ENCODE results near the gene FAM136A.

Gene FAM136A

DNA sequence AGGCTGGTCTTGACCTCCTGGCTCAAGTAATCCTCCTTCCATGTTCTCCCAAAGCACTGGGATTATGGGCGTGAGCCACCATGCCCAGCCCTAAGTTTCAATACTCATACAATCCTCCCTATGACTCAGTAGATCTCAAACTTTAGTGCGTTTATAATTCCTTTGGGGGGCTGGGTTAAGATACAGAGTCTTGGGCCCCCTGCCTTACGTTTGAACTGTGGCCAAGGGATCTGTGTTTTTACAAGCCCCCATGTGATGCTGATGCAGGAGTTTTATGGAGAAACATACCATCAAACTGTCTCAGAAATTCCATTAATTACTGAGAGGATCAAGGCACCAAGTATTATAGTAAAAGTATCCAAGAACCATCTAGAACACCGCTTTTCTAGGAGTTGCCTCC is 38.2 kb upstream of the FAM136A start:
- Histone ChIP-seq H3K9ac (ENCODE audit: low read length) (no peak overlapping the region), H3K79me2 (ENCODE audit: low read length) (no peaks in the 10 kb centered on the region), H2AFZ (ENCODE audit: low read length) (no peak overlapping the region), H3K4me3 (ENCODE audit: low read length) (no peak overlapping the region), H3K36me3 (replicated peaks; ENCODE audit: insufficient read depth, low read length) (no peaks in the 10 kb centered on the region), H3K4me2 (ENCODE audit: low read depth, low read length) (no peak overlapping the region), H4K20me1 (ENCODE audit: insufficient read depth, low read length) (no peaks in the 10 kb centered on the region), H3K9me3 (replicated peaks; ENCODE audit: insufficient read depth, low read length) (no peaks in the 10 kb centered on the region), H3K9me2 (replicated peaks; ENCODE audit: insufficient read depth, low read length) (no peaks in the 10 kb centered on the region), H3K27ac (ENCODE audit: low read length) (no peak overlapping the region), H3F3A (ENCODE audit: insufficient read depth, low read length) (no peaks in the 10 kb centered on the region), H3K4me1 (ENCODE audit: low read length) (no peaks in the 10 kb centered on the region), H3K27me3 (replicated peaks; ENCODE audit: insufficient read depth, low read length) (no peaks in the 10 kb centered on the region)
- TF ChIP-seq EZH2 (optimal IDR thresholded peaks at IDR 0.05; ENCODE audit: low read depth, low read length) (no peak), EZH2phosphoT487 (IDR thresholded peaks at IDR 0.05; ENCODE audit: low read length) (no peak)
- TF ChIP-seq, protein P1, sequence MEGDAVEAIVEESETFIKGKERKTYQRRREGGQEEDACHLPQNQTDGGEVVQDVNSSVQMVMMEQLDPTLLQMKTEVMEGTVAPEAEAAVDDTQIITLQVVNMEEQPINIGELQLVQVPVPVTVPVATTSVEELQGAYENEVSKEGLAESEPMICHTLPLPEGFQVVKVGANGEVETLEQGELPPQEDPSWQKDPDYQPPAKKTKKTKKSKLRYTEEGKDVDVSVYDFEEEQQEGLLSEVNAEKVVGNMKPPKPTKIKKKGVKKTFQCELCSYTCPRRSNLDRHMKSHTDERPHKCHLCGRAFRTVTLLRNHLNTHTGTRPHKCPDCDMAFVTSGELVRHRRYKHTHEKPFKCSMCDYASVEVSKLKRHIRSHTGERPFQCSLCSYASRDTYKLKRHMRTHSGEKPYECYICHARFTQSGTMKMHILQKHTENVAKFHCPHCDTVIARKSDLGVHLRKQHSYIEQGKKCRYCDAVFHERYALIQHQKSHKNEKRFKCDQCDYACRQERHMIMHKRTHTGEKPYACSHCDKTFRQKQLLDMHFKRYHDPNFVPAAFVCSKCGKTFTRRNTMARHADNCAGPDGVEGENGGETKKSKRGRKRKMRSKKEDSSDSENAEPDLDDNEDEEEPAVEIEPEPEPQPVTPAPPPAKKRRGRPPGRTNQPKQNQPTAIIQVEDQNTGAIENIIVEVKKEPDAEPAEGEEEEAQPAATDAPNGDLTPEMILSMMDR (IDR thresholded peaks at IDR 0.05; ENCODE audit: low read length) = no peak
- DNase-seq = no peak

DNA sequence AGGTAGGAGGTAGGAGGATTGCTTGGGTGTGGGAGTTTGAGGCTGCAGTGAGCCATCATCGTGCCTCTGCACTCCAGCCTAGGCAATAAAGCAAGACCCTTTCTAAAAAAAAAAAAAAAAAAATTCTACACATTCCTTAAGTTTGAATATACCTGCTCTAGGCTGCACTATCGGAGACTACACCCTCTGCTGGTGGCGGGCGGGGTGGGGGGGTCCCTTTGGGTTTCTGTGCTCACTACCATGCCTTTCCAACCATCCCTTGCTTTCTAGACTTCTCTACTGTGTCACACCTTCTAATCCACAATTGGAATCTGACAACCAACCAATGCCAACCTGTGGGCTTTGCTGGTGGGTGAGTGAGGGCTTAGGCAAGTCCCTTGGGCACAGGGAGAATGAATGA is 34.7 kb upstream of the FAM136A start:
- TF ChIP-seq EZH2phosphoT487 (IDR thresholded peaks at IDR 0.05; ENCODE audit: low read length) (no peak), EZH2 (optimal IDR thresholded peaks at IDR 0.05; ENCODE audit: low read depth, low read length) (no peak)
- TF ChIP-seq, protein P1 (IDR thresholded peaks at IDR 0.05; ENCODE audit: low read length) = no peak
- H4K20me1 ChIP-seq (ENCODE audit: insufficient read depth, low read length) = no peaks in the 10 kb centered on the region
- no peaks in the 10 kb centered on the region for H3K79me2 ChIP-seq (ENCODE audit: low read length)
- no peak overlapping the region for H3K4me2 ChIP-seq (ENCODE audit: low read depth, low read length)
- H3K9ac ChIP-seq (ENCODE audit: low read length) = no peak overlapping the region
- no peaks in the 10 kb centered on the region for H3F3A ChIP-seq (ENCODE audit: insufficient read depth, low read length)
- H3K27me3 ChIP-seq (replicated peaks; ENCODE audit: insufficient read depth, low read length) = no peaks in the 10 kb centered on the region
- no peaks in the 10 kb centered on the region for H3K9me3 ChIP-seq (replicated peaks; ENCODE audit: insufficient read depth, low read length)
- H3K4me3 ChIP-seq (ENCODE audit: low read length) = no peak overlapping the region
- DNase-seq = no peak
- H3K9me2 ChIP-seq (replicated peaks; ENCODE audit: insufficient read depth, low read length) = no peaks in the 10 kb centered on the region
- no peaks in the 10 kb centered on the region for H3K36me3 ChIP-seq (replicated peaks; ENCODE audit: insufficient read depth, low read length)
- H3K27ac ChIP-seq (ENCODE audit: low read length) = no peak overlapping the region
- no peak overlapping the region for H2AFZ ChIP-seq (ENCODE audit: low read length)
- no peaks in the 10 kb centered on the region for H3K4me1 ChIP-seq (ENCODE audit: low read length)

DNA sequence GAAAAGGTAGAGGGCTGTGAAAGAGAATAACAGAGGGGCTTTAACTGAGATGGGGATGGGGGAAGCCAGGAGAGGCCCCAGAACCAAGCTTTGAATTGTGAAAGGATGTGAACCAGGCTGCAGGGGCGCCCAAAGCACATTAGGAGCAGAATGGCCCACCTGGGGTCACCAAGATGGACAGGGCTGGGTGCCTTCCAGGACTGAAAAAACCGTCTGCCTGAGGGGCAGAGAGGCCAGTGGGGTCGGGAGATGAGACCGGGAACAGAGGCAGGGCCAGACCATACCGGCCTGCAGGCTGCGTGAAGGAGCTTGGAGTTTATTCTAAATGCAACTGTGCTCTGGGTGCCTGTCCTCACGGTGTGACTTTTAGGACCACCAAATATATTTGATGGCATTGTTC is 29.1 kb upstream of the FAM136A start:
- no peak for TF ChIP-seq EZH2 (optimal IDR thresholded peaks at IDR 0.05; ENCODE audit: low read depth, low read length)
- TF ChIP-seq, protein P1 (IDR thresholded peaks at IDR 0.05; ENCODE audit: low read length) = no peak
- TF ChIP-seq EZH2phosphoT487 (IDR thresholded peaks at IDR 0.05; ENCODE audit: low read length) = no peak
- Histone ChIP-seq H3K27ac (ENCODE audit: low read length) (no peak overlapping the region), H3K4me3 (ENCODE audit: low read length) (no peak overlapping the region), H4K20me1 (ENCODE audit: insufficient read depth, low read length) (no peaks in the 10 kb centered on the region), H2AFZ (ENCODE audit: low read length) (no peak overlapping the region), H3K9me2 (replicated peaks; ENCODE audit: insufficient read depth, low read length) (no peaks in the 10 kb centered on the region), H3K79me2 (ENCODE audit: low read length) (no peaks in the 10 kb centered on the region), H3K4me2 (ENCODE audit: low read depth, low read length) (no peak overlapping the region), H3K9me3 (replicated peaks; ENCODE audit: insufficient read depth, low read length) (no peaks in the 10 kb centered on the region), H3K27me3 (replicated peaks; ENCODE audit: insufficient read depth, low read length) (no peaks in the 10 kb centered on the region), H3F3A (ENCODE audit: insufficient read depth, low read length) (no peaks in the 10 kb centered on the region), H3K9ac (ENCODE audit: low read length) (no peak overlapping the region), H3K4me1 (ENCODE audit: low read length) (no peaks in the 10 kb centered on the region), H3K36me3 (replicated peaks; ENCODE audit: insufficient read depth, low read length) (no peaks in the 10 kb centered on the region)
- DNase-seq = no peak

All from MM.1S (cell line).